ENCODE results near the gene FAM110A.
"Not testable (repeated sequence)": the region's sequence is repeated elsewhere in the genome, so short reads cannot be mapped to it uniquely, and the experiment has no call there.

FAM110A gene

GRCh38 chr20:844473-845225 lies 11.1 kb downstream of the FAM110A start:
- DNase-seq (ENCODE audit: low read depth): peak; percentile 89

DNA sequence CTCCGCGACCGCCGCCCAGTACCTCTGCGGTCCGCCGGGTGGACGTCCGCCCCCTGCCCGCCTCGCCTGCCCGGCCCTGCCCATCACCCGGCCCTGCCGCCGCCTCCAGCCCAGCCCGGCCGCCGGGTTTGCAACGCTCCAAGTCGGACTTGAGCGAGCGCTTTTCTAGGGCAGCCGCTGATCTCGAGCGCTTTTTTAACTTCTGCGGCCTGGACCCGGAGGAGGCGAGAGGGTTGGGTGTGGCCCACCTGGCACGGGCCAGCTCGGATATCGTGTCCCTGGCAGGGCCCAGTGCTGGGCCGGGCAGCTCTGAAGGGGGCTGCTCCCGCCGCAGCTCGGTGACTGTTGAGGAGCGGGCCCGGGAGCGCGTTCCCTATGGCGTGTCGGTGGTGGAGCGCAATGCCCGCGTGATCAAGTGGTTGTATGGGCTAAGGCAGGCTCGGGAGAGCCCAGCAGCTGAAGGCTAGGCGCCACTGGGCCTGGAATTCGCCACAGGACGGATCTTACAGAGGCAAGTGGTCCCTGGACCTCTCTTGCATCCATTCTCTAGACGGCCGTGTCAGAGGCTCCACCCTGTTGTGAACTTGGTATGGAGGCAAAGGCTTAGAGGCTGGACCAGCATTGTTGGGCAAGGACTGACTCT lies 11.8 kb downstream of the FAM110A start:
- no peak for DNase-seq (ENCODE audit: low read depth)

- DNase-seq (ENCODE audit: low read depth): no peak
These were observed 12.7 kb downstream of the FAM110A start for GRCh38 chr20:845941-846893.

GRCh38 chr20:846894-847278 lies 13.4 kb downstream of the FAM110A start:
- peak; percentile 40 for DNase-seq (ENCODE audit: low read depth)

GRCh38 chr20:848193-848592 lies 14.7 kb downstream of the FAM110A start:
- no peak for DNase-seq (ENCODE audit: low read depth)

- not testable (repeated sequence) for DNase-seq (ENCODE audit: low read depth)
These were observed 15.2 kb downstream of the FAM110A start for GRCh38 chr20:848731-849130.

DNA sequence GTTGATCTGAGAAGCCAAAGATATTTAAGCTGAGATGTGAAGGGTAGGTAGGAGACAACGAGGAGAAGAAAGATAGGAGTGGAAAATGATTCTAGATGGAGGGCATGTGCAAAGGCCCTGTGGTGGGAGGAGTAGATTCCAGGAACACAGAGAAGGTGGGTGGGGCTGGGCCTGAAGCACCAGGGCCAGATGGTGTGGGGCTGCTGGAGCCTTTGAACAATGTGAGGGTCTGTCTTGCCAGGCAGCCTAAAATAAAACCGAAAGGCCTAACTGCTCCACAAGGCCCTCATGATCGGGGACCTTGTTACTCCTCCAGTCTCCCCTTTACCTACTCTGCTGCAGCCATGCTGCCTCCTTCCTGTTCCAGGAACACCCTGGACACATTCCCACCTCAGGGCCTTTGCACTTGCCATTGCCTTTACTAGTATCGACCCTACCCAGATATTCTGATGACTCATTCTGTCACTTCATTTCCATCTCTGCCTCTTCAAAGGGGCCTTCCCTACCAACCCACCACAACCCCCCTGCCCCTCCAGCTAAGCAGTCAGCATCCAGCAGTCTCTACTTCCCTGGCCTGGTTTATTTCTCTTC lies 20.0 kb downstream of the FAM110A start:
- DNase-seq (ENCODE audit: low read depth): no peak

- no peak for DNase-seq (ENCODE audit: low read depth)
These were observed 21.1 kb downstream of the FAM110A start for GRCh38 chr20:854601-855000.

- DNase-seq (ENCODE audit: low read depth): no peak
These were observed 22.2 kb downstream of the FAM110A start for GRCh38 chr20:855466-856360.

DNA sequence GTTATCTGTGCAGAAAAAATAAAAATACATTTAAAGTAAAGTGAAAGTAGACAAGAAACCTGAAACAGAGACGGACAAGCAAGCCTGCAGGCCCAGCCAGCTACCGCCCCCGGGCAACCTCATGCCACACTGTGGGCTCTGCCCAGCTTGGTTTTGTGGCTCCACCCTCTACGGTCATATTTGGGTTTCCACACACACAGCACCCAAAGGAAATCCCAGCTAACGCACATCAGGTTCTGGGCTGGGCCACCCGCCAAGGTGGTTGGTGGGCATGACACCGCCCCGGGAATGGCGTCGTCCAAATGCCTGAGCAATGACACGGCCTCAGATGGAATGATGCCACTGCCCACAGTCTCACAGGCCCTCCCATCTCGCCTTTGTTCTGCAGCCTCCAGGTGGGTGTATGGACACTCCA lies 22.9 kb downstream of the FAM110A start:
- DNase-seq (ENCODE audit: low read depth): no peak

DNA sequence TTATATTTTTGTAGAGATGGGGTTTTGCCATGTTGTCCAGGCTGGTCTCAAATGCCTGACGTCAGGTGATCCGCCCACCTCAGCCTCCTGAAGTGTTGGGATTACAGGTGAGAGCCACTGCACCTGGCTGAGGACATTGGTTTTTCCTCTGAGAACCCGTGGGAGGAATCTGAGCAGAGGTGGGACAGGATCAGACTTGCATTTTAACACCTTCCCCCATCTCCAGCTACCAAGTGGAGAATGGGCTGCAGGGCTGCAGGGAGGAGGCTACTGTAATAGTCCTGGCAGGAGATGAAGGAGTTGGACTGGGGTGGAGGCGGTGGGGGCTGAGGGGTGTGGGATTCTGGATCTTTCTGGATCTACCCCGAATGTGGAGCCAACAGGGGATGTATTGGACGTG lies 24.5 kb downstream of the FAM110A start:
- DNase-seq (ENCODE audit: low read depth): no peak

DNA sequence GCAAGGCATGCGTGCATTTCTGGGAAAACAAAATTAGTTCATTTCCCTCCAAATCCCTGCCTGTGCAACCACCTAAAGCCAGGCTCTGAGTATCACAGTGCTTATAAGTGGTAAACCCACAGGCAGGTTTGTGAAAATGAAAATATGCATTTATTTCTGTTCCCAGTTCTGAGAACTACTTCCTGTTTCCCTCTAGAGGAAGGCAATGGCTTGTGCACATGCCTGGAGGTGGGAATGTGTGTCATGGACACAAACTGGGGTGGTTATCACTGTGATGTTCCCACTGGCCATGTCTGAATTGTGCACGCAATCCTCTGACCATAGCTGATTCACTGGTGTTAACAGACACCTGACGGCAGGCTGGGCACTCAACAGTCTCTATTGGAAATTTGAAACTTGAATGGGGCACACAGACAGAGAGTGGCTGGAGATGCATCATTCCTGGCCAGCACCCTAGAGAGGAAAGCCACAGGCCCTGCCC lies 26.3 kb downstream of the FAM110A start:
- no peak for DNase-seq (ENCODE audit: low read depth)

DNA sequence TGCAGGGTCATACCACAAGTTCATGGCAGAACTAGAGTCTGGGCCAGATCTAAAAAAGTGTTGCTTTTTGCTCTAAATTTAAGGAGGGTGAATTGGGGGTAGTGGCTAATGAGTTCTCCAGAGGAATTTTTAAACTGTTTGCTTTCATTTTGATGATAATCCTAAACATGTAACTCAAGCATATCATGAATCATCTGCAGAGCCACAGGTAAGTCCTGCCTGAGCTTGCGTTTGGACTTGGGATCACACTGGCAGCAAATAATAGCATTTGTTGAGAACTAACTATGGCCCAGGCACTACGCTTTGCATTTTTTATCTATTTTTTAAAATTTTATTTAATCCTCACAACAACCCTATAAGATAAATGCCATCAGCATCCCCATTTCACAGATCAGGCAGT lies 27.4 kb downstream of the FAM110A start:
- no peak for DNase-seq (ENCODE audit: low read depth)

DNA sequence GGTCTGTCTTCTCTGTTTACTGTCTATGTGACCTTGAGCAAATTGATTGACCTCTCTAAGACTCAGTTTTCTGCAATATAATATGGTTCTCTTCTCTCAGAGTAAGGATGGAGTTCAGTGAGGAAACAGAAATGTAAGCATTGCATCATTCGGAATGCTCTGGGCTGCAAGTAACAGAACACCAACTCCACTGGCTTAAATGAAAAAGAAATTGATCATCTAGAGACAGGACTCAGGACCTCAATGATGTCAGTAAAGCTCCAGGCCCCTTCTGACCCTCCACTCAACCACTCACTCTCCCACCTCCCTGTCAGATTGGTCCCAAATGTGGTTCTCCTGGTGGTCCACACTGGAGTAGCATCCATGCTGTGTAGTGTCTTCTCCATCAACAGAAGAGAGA lies 31.9 kb downstream of the FAM110A start:
- DNase-seq (ENCODE audit: low read depth): no peak

- DNase-seq (ENCODE audit: low read depth): no peak
These were observed 34.8 kb downstream of the FAM110A start for GRCh38 chr20:868279-868678.

GRCh38 chr20:869606-870005 lies 36.1 kb downstream of the FAM110A start:
- DNase-seq (ENCODE audit: low read depth): no peak

GRCh38 chr20:870758-871157 lies 37.2 kb downstream of the FAM110A start:
- DNase-seq (ENCODE audit: low read depth): no peak

GRCh38 chr20:871436-871835 lies 37.9 kb downstream of the FAM110A start:
- no peak for DNase-seq (ENCODE audit: low read depth)

DNA sequence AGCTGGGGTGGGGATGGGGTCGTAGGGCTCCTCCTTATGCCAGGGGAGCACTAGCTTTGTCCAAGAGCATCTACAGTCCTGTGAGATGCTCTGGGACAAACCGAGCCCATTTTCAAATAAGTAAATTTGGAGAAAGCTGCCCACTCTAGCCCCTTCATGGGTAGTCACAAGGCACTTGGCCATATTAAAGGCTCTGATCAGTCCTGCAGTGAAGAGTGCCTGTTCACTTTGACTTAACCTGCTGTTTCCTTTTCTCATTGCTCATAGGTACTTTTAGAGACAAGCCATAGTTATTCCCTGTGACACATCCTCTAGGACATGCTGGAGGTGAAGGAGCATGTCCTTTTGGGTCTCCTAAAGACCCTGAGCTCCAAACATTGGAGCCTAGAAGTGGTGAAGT lies 38.4 kb downstream of the FAM110A start:
- no peak for DNase-seq (ENCODE audit: low read depth)

GRCh38 chr20:872855-873520 lies 39.5 kb downstream of the FAM110A start:
- DNase-seq (ENCODE audit: low read depth): no peak

Data from T-helper 22 cell (primary cell).